Endothelial cell of umbilical vein (primary cell): ENCODE data around the gene TUBG1.

Source experiments
- CTCF ChIP-seq, 2 donors: IDR thresholded peaks; 1 replicate in 1 of 2; 2 replicates in 1 of 2; pipeline ENCODE4 v1.5.1; 2011; ENCODE audit warnings: low read length in 2 of 2, mild to moderate bottlenecking in 2 of 2, moderate library complexity in 2 of 2, control low read depth in 1 of 2, inconsistent platforms in 1 of 2, low read depth in 1 of 2; ENCODE audit not compliant: insufficient read depth in 1 of 2; ENCODE audit errors: extremely low read depth in 1 of 2
- EZH2 ChIP-seq: IDR thresholded peaks from 2 replicates; pipeline ENCODE4 v1.6.1; 2012; ENCODE audit warnings: borderline replicate concordance, low read depth, mild to moderate bottlenecking, moderate library complexity, low read length, inconsistent platforms; ENCODE audit not compliant: severe bottlenecking
- MAX ChIP-seq: IDR thresholded peaks from 2 replicates; pipeline ENCODE4 v1.6.1; 2011; ENCODE audit not compliant: insufficient read depth, insufficient read length
- MYC ChIP-seq: IDR thresholded peaks from one replicate; pipeline ENCODE4 v1.6.1; 2011; ENCODE audit warnings: mild to moderate bottlenecking, low read depth, low read length
- POLR2A ChIP-seq: IDR thresholded peaks from 2 replicates; pipeline ENCODE4 v1.6.1; 2012; ENCODE audit warnings: low read depth, mild to moderate bottlenecking, control low read depth, low read length
- POLR2AphosphoS5 ChIP-seq: IDR thresholded peaks from 2 replicates; pipeline ENCODE4 v1.6.1; 2012; ENCODE audit warnings: low read depth, mild to moderate bottlenecking, control low read depth, low read length, moderate library complexity; ENCODE audit not compliant: insufficient read depth

GRCh38 chr17:42642336-42642735 is 32.9 kb downstream of the TUBG1 start:
- TF ChIP-seq EZH2, result no peak
- TF ChIP-seq CTCF (IDR thresholded peaks at IDR 0.05; ENCODE audit: extremely low read depth in 1 of 2, insufficient read depth in 1 of 2, low read depth in 1 of 2, low read length in 2 of 2), result no peak
- no peak for TF ChIP-seq POLR2A
- TF ChIP-seq MYC, result no peak
- no peak for TF ChIP-seq POLR2AphosphoS5
- TF ChIP-seq MAX, result no peak
